ENCODE measurements around the gene PPP2R2B.

PPP2R2B gene

DNA sequence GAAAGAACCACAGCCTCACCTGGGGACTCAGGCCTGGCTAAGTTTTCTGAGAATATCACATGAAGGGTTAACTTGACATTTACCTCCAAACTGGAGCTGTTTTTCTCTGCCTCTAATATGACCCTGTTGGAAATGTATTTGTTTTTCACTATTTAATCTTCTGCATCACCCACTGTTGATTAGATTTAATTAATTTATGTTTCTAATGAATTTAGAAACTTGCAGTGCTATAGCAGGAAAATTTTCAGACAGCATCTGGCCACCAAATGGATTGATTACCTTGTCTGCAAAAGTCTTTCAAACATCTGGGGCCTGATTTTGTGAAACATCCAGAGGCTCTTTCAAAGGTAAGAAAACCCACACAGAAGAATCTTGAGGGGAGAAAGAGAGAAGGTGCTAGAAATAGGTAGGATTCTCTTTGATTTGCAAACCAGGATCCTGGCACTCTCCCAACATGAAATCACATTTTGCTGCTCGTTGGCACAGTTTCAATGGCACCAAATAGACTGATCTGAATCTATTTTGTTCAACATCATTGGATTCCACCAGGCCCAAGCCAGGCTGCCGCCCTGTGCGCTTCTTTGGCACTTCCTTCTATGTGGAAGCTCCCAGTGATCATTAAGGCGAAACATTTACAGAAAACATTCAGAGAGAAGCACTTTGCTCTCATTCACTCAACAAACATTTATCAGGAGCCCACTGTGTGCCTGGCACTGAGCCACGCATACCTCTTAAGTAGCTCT is 157.3 kb downstream of the PPP2R2B start:
- Histone ChIP-seq H3K27me3 (ENCODE audit: insufficient read depth, poor library complexity, severe bottlenecking) (no peaks in the 10 kb centered on the region), H3K27ac (replicated peaks) (no peak overlapping the region), H3K4me3 (replicated peaks; ENCODE audit: insufficient read depth, low read length) (no peak overlapping the region)
- TF ChIP-seq SPI1 (IDR thresholded peaks at IDR 0.05; ENCODE audit: borderline replicate concordance, low read depth) (no peak), POLR2AphosphoS5 (IDR thresholded peaks at IDR 0.05; ENCODE audit: low read depth) (no peak), GABPA (IDR thresholded peaks at IDR 0.05; ENCODE audit: low read depth) (no peak)
- TF ChIP-seq, protein P1, sequence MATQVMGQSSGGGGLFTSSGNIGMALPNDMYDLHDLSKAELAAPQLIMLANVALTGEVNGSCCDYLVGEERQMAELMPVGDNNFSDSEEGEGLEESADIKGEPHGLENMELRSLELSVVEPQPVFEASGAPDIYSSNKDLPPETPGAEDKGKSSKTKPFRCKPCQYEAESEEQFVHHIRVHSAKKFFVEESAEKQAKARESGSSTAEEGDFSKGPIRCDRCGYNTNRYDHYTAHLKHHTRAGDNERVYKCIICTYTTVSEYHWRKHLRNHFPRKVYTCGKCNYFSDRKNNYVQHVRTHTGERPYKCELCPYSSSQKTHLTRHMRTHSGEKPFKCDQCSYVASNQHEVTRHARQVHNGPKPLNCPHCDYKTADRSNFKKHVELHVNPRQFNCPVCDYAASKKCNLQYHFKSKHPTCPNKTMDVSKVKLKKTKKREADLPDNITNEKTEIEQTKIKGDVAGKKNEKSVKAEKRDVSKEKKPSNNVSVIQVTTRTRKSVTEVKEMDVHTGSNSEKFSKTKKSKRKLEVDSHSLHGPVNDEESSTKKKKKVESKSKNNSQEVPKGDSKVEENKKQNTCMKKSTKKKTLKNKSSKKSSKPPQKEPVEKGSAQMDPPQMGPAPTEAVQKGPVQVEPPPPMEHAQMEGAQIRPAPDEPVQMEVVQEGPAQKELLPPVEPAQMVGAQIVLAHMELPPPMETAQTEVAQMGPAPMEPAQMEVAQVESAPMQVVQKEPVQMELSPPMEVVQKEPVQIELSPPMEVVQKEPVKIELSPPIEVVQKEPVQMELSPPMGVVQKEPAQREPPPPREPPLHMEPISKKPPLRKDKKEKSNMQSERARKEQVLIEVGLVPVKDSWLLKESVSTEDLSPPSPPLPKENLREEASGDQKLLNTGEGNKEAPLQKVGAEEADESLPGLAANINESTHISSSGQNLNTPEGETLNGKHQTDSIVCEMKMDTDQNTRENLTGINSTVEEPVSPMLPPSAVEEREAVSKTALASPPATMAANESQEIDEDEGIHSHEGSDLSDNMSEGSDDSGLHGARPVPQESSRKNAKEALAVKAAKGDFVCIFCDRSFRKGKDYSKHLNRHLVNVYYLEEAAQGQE (IDR thresholded peaks at IDR 0.05; ENCODE audit: insufficient replicate concordance, low read depth), result no peak
- TF ChIP-seq, protein P2, sequence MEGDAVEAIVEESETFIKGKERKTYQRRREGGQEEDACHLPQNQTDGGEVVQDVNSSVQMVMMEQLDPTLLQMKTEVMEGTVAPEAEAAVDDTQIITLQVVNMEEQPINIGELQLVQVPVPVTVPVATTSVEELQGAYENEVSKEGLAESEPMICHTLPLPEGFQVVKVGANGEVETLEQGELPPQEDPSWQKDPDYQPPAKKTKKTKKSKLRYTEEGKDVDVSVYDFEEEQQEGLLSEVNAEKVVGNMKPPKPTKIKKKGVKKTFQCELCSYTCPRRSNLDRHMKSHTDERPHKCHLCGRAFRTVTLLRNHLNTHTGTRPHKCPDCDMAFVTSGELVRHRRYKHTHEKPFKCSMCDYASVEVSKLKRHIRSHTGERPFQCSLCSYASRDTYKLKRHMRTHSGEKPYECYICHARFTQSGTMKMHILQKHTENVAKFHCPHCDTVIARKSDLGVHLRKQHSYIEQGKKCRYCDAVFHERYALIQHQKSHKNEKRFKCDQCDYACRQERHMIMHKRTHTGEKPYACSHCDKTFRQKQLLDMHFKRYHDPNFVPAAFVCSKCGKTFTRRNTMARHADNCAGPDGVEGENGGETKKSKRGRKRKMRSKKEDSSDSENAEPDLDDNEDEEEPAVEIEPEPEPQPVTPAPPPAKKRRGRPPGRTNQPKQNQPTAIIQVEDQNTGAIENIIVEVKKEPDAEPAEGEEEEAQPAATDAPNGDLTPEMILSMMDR (IDR thresholded peaks at IDR 0.05; ENCODE audit: insufficient read depth, low read length), result no peak
- no peak for DNase-seq (ENCODE audit: low read depth in 1 of 2, low spot score in 1 of 2)

DNA sequence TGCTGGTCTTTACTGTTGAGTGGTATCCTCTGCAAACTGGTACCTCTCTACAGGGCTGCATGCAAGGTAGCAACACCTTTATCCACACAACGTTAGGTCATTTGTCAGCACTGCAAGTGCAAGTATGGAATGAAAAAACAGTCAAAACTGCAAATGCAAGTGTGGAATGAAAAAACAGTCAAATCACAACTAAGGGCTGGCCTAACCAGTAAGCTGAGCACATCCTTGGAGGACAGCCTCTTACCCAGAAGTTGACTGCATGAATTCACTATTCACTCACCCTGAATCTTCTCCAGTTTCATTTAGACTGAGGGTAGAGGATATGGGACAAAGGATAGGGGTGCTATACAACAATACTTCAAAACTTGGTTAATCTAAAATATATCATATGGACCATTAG is 158.4 kb downstream of the PPP2R2B start:
- Histone ChIP-seq H3K27ac (replicated peaks) (no peak overlapping the region), H3K27me3 (ENCODE audit: insufficient read depth, poor library complexity, severe bottlenecking) (no peaks in the 10 kb centered on the region), H3K4me3 (replicated peaks; ENCODE audit: insufficient read depth, low read length) (no peak overlapping the region)
- DNase-seq (ENCODE audit: low read depth in 1 of 2, low spot score in 1 of 2), result no peak
- TF ChIP-seq POLR2AphosphoS5 (IDR thresholded peaks at IDR 0.05; ENCODE audit: low read depth) (no peak), SPI1 (IDR thresholded peaks at IDR 0.05; ENCODE audit: borderline replicate concordance, low read depth) (no peak), GABPA (IDR thresholded peaks at IDR 0.05; ENCODE audit: low read depth) (no peak)
- TF ChIP-seq, protein P2 (IDR thresholded peaks at IDR 0.05; ENCODE audit: insufficient read depth, low read length), result no peak
- TF ChIP-seq, protein P1 (IDR thresholded peaks at IDR 0.05; ENCODE audit: insufficient replicate concordance, low read depth), result no peak

DNA sequence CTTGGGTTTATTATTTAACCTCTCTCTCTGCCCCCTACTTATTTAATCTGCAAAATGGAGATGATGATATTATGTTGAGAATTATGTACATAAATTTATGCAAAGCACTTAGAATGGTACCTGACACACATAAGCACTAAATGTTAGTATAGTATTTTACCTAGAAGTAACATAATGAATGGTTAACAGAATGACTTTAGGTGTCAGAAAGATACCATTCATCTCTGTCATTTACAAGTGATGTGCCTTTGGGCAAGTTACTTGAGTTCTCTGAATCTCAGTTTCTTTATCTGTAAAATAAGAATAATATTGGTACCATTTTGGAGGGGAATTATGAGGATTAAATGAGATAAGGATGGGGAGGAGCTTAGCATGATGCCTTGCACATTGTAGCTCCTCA is 159.4 kb downstream of the PPP2R2B start:
- H3K27ac ChIP-seq (replicated peaks), result no peak overlapping the region
- no peak for TF ChIP-seq POLR2AphosphoS5 (IDR thresholded peaks at IDR 0.05; ENCODE audit: low read depth)
- TF ChIP-seq GABPA (IDR thresholded peaks at IDR 0.05; ENCODE audit: low read depth), result no peak
- no peak for TF ChIP-seq SPI1 (IDR thresholded peaks at IDR 0.05; ENCODE audit: borderline replicate concordance, low read depth)
- TF ChIP-seq, protein P2 (IDR thresholded peaks at IDR 0.05; ENCODE audit: insufficient read depth, low read length), result no peak
- TF ChIP-seq, protein P1 (IDR thresholded peaks at IDR 0.05; ENCODE audit: insufficient replicate concordance, low read depth), result no peak
- no peaks in the 10 kb centered on the region for H3K27me3 ChIP-seq (ENCODE audit: insufficient read depth, poor library complexity, severe bottlenecking)
- no peak overlapping the region for H3K4me3 ChIP-seq (replicated peaks; ENCODE audit: insufficient read depth, low read length)
- DNase-seq (ENCODE audit: low read depth in 1 of 2, low spot score in 1 of 2), result no peak
